Superior temporal gyrus (tissue), 1 donor: ENCODE measurements around the gene FAP.

ENCODE experiments used
- DNase-seq: peaks from one replicate; pipeline ENCODE4 v3.0.0-alpha.2; 2016; ENCODE audit errors: extremely low spot score

The FAP gene

GRCh38 chr2:162242586-162243280, 512 bp downstream of the FAP start:
- peak; percentile 61 for DNase-seq

DNA sequence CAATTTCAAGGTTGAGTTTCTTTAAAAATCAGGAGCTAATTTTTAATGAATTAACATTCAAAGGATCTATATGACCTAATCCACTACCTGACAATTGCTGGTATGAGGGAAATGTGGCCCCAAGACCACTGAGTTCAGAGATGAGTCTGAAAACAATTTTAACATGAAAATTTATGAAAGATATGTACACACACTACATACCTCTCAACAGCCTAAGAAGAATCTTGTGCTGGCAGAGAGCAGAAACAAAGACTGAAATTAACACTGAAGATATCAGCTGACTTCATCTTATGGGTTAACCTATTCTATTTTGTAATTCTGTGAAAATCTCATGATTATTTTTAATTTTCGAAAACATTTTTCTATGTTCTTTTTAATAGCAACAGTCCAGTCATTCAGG, 1.7 kb downstream of the FAP start:
- DNase-seq = no peak

DNA sequence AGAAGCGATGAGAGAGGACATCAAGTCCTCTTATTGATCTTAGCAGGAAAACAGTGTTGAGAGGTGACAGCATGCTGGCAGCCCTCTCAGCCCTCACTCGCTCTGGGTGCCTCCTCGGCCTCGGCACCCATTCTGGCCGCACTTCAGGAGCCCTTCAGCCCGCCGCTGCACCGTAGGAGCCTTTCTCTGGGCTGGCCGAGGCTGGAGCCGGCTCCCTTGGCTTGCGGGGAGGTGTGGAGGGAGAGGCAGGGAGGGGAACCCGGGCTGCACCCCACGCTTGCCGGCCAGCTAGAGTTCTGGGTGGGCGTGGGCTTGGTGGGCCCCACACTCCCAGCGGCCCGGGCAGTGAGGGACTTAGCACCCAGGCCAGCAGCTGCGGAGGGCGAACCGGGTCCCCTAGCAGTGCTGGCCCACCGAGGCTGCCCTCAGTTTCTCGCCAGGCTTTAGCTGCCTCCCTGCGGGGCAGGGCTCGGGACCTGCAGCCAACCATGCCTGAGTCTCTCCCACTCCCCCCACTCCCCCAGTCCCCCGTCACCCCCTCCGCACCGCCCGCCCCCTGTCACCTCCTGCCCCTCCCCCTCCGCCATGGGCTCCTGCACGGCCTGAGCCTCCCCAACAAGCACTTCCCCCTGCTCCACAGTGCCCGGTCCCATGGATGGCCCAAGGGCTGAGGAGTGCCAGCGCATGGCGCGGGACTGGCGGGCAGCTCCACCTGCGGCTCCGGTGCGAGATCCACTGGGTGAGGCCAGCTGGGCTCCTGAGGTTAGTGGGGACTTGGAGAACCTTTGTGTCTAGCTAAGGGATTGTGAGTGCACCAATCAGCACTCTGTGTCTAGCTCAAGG, 8.4 kb downstream of the FAP start:
- no peak for DNase-seq

GRCh38 chr2:162233197-162233596, 10.0 kb downstream of the FAP start:
- no peak for DNase-seq

DNA sequence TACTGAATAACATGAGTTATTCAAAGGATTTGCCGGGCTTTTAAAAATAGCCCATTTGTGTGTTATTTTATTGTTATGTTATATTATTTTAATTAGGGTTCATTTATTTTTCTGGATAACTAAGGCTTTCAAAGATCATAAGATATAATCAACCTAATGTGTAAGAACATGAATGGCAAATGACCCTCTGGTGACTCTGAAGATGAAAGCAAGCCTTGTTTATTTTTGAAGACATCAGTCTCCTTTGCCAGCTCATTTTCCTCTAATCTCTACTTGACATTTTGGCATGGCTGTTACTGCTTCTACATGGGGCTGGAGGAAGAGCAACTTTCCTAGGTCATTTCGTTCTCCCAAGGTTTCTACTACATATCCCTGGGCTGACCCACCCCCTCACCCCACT, 10.6 kb downstream of the FAP start:
- DNase-seq = no peak

DNA sequence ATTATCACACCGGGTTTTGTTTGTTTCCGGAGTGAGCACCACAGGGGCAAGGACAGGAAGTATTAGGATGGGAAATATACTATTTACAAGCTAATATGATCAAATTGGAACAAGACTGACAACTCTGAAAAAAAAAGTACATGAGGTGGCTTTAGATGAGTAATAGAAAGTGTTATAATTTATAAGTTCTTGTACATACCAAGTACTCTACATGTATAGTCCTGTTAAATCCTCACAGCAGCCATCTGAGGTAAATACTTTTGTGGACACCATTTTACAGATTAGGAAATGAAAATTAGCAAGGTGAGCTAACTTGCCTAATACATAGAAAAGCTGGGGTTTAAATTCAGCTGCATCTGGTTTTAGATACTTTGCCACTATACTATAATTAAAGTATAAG, 11.2 kb downstream of the FAP start:
- DNase-seq = no peak

GRCh38 chr2:162230761-162231160, 12.5 kb downstream of the FAP start:
- no peak for DNase-seq

DNA sequence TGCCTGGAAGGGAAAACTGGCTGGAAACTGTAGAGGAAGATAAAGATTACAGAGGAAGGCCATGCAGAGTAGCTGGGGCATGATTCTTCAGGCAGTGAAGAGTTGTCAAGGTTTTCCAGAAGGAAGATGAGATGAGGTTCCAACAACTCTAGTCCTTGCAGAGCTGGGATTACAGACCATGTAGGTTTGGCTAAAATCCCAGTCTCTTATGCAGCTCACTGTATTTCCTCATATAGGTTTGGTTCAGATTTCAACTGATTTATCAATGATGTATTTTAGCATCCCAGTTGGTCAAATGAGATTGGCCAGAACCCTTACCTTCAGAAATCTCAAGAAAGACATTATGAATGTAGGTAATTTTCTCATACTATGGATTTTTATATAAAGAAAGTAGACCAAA, 16.4 kb downstream of the FAP start:
- DNase-seq = no peak

GRCh38 chr2:162221064-162221463, 22.2 kb downstream of the FAP start:
- peak; percentile 70 for DNase-seq

GRCh38 chr2:162220368-162220767, 22.9 kb downstream of the FAP start:
- DNase-seq = no peak

DNA sequence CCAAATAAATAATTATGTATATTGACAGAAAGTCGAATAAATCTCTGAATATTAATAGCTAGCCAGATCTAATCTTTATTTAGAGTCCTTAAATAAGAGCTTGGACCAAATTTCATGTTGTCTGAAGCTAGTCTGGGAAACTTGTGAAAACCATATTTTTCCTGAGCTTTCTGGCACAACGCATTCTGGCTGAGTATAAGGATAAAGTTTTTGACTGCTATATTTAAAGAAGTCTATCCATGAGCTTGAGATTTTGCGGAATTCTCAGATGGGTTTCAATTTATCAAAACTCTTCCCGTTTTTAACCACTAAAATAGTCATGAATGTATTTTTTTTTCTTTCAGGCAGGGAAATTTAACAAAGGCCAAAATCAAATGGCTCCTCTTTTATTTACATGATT, 23.8 kb downstream of the FAP start:
- DNase-seq = no peak

GRCh38 chr2:162217598-162217997, 25.6 kb downstream of the FAP start:
- no peak for DNase-seq

DNA sequence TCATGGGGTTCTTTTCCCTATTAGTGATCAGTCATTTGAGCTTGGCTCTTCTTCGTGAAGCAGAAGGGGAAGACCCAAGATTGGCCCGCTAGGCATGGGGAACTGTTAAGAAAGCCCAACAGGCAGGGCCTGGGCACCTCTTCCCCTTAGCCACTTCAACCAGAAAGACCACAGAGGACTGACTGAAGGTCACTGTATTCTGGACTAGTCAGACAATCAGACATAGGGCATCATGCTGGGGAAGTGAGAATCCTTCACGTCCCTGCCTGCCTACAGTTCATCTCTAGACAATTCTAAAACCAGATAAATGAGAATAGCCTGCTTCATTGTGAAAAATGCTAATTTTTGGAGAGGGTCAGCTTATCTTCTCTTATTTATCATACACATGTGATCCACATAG, 28.1 kb downstream of the FAP start:
- no peak for DNase-seq

- no peak for DNase-seq
Observed at GRCh38 chr2:162212366-162212765, 30.9 kb downstream of the FAP start.

GRCh38 chr2:162211732-162212131, 31.5 kb downstream of the FAP start:
- DNase-seq = no peak

DNA sequence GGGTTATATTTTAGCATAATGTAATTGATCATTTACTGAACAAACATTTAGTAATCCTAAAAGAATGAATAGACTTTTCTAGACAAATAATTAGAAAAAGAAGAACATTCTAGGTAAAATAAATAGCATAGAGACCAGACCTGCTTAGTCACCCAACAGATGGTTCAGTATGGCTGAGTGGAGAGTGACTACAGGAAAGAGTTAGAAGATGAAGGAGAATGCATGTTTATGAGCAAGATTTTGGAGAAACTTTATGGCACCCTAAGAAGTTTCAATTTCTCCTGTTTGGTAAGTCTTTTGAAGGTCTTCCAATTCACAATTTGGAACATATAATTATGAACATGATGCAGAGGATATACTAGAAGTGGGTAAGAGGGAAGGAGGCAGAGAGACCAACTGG, 32.9 kb downstream of the FAP start:
- DNase-seq = no peak

DNA sequence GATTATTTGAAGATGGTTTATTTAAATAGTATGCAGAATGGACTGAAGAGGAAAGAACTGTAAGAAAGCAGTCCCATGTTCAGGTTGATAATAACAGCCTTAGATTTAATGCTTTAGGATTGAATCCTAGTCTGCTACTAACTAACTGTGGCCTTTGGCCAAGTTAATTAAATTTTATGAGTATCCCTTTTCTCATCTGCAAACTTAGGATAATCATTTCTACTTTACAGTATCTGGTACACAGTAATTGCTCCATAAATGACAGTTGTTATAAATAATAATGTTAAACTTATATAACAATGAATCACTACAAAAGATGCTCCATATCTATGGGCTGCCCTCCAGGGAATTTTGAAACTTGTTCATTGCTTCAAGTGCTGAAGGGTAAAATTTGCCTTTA, 41.0 kb downstream of the FAP start:
- no peak for DNase-seq

- DNase-seq = no peak
Observed at GRCh38 chr2:162200636-162201035, 42.6 kb downstream of the FAP start.

DNA sequence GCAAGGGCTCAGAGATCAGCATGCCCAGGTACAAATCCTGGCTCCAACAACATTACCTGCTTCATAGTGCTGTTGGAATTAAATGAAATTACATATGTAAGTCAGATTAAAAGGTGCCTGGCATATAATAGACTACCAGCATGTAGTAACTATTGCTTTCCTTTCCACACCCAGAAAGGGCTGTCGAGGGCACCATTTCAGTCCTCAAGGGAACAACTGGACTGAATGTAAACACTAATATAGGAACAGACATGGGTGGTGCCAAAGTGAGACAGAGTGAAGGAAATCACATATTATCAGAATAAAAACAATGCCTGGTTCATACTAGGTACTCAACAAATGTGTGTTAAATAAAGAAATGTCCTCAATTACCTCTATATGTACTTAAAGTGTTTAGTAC, 43.3 kb downstream of the FAP start:
- DNase-seq = no peak

GRCh38 chr2:162198239-162198638, 45.0 kb downstream of the FAP start:
- no peak for DNase-seq

DNA sequence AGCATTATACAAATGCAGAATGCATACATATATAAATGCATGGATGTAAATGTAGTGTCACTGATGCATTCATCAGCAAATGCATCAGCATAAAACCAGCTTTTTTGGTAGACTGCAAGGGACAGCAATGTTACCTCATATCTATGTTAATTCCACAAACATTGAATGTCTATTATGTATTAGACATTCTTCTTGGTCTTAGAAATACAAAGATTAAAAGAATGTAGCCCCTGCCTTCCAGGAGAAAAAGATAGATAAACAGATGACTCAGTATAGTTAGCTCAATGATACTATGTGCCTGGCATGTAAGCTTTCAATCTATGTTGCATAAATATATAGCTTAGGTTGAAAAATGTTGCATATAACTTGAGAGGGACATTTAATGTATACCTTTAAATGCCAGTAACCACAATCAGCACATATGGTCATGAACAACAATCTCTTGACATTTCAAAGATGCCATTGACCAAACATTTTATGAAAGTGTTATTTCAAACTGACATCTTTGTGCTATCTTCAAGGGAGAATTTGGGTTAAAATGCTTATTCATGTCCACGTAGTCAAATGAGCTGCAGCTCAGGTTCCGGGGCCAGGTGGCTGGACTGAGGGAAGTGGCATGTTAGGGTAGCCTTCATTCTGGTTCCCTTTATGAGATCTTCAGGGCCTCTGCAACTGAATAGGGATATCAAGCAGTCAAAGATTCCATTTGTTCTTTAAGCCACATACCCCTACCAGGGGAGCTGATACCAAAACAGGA, 46.0 kb downstream of the FAP start:
- no peak for DNase-seq

GRCh38 chr2:162196638-162197037, 46.6 kb downstream of the FAP start:
- peak; percentile 71 for DNase-seq

- DNase-seq = peak; percentile 57
Observed at GRCh38 chr2:162188451-162188850, 54.8 kb downstream of the FAP start.
